ENCODE results near the gene SNX33.

SNX33 gene

DNA sequence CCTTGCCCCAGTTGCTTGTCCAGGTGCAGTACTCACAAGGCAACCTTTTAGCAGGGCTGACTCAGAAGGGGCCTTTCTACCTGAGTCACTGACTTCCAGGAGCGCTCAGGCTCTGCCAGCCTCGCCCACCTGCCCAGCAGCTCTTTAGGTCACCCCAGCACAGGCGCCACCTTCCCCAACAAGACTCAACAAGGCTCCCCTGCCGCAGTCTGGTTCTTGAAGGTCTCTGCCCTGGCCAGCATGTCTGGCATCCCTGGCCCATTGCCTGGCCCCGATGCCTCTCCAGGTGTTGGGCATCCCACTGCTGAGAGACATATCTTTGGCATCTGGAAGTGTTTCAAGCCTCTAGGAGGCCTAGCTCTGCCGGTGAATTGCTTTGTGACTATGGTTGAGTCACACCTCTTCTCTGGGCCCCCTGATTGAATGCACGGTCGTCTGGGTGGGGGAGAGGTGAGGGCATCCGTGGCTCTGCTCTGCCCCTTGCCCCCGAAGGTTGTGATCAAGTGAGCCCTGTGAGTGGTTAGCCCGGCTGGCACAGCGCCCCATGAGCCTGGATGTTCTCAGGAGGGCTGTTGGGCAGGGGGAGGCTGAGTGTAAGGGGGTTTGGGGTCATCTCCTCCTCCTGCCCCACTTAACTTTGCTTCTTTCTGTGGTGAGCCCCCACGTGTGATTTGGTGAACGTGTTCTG lies 21.6 kb downstream of the SNX33 start:
- no peak overlapping the region for H3K4me3 ChIP-seq (replicated peaks; ENCODE audit: insufficient read depth, low read length)
- H3K27ac ChIP-seq (replicated peaks), result no peak overlapping the region
- DNase-seq (ENCODE audit: low read depth in 1 of 2, low spot score in 1 of 2), result no peak
- TF ChIP-seq GABPA (IDR thresholded peaks at IDR 0.05; ENCODE audit: low read depth), result no peak
- TF ChIP-seq POLR2AphosphoS5 (IDR thresholded peaks at IDR 0.05; ENCODE audit: low read depth), result no peak
- TF ChIP-seq, protein P1, sequence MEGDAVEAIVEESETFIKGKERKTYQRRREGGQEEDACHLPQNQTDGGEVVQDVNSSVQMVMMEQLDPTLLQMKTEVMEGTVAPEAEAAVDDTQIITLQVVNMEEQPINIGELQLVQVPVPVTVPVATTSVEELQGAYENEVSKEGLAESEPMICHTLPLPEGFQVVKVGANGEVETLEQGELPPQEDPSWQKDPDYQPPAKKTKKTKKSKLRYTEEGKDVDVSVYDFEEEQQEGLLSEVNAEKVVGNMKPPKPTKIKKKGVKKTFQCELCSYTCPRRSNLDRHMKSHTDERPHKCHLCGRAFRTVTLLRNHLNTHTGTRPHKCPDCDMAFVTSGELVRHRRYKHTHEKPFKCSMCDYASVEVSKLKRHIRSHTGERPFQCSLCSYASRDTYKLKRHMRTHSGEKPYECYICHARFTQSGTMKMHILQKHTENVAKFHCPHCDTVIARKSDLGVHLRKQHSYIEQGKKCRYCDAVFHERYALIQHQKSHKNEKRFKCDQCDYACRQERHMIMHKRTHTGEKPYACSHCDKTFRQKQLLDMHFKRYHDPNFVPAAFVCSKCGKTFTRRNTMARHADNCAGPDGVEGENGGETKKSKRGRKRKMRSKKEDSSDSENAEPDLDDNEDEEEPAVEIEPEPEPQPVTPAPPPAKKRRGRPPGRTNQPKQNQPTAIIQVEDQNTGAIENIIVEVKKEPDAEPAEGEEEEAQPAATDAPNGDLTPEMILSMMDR (IDR thresholded peaks at IDR 0.05; ENCODE audit: insufficient read depth, low read length), result no peak
- TF ChIP-seq, protein P2, sequence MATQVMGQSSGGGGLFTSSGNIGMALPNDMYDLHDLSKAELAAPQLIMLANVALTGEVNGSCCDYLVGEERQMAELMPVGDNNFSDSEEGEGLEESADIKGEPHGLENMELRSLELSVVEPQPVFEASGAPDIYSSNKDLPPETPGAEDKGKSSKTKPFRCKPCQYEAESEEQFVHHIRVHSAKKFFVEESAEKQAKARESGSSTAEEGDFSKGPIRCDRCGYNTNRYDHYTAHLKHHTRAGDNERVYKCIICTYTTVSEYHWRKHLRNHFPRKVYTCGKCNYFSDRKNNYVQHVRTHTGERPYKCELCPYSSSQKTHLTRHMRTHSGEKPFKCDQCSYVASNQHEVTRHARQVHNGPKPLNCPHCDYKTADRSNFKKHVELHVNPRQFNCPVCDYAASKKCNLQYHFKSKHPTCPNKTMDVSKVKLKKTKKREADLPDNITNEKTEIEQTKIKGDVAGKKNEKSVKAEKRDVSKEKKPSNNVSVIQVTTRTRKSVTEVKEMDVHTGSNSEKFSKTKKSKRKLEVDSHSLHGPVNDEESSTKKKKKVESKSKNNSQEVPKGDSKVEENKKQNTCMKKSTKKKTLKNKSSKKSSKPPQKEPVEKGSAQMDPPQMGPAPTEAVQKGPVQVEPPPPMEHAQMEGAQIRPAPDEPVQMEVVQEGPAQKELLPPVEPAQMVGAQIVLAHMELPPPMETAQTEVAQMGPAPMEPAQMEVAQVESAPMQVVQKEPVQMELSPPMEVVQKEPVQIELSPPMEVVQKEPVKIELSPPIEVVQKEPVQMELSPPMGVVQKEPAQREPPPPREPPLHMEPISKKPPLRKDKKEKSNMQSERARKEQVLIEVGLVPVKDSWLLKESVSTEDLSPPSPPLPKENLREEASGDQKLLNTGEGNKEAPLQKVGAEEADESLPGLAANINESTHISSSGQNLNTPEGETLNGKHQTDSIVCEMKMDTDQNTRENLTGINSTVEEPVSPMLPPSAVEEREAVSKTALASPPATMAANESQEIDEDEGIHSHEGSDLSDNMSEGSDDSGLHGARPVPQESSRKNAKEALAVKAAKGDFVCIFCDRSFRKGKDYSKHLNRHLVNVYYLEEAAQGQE (IDR thresholded peaks at IDR 0.05; ENCODE audit: insufficient replicate concordance, low read depth), result no peak
- no peak for TF ChIP-seq SPI1 (IDR thresholded peaks at IDR 0.05; ENCODE audit: borderline replicate concordance, low read depth)
- H3K27me3 ChIP-seq (ENCODE audit: insufficient read depth, poor library complexity, severe bottlenecking), result no peaks in the 10 kb centered on the region

DNA sequence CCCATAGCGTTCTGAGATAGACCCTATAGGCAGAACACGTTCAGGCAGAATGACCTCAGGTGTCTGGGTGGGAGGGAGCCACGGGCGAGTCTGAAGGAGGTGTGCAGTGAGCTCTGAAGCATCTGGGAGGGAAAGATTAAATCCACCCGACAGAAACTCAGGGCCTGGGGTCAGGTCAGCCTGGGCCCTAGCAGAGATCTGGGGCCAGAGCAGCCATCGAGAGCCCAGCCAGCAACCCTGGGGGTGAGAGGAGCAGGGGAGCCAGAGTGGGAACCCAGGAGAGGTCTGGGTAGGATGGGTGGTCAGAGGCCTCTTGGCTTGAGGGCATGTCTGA lies 22.1 kb downstream of the SNX33 start:
- TF ChIP-seq POLR2AphosphoS5 (IDR thresholded peaks at IDR 0.05; ENCODE audit: low read depth) (no peak), GABPA (IDR thresholded peaks at IDR 0.05; ENCODE audit: low read depth) (no peak), SPI1 (IDR thresholded peaks at IDR 0.05; ENCODE audit: borderline replicate concordance, low read depth) (no peak)
- TF ChIP-seq, protein P2 (IDR thresholded peaks at IDR 0.05; ENCODE audit: insufficient replicate concordance, low read depth), result no peak
- TF ChIP-seq, protein P1 (IDR thresholded peaks at IDR 0.05; ENCODE audit: insufficient read depth, low read length), result no peak
- Histone ChIP-seq H3K27me3 (ENCODE audit: insufficient read depth, poor library complexity, severe bottlenecking) (no peaks in the 10 kb centered on the region), H3K27ac (replicated peaks) (no peak overlapping the region), H3K4me3 (replicated peaks; ENCODE audit: insufficient read depth, low read length) (no peak overlapping the region)
- DNase-seq (ENCODE audit: low read depth in 1 of 2, low spot score in 1 of 2), result no peak

DNA sequence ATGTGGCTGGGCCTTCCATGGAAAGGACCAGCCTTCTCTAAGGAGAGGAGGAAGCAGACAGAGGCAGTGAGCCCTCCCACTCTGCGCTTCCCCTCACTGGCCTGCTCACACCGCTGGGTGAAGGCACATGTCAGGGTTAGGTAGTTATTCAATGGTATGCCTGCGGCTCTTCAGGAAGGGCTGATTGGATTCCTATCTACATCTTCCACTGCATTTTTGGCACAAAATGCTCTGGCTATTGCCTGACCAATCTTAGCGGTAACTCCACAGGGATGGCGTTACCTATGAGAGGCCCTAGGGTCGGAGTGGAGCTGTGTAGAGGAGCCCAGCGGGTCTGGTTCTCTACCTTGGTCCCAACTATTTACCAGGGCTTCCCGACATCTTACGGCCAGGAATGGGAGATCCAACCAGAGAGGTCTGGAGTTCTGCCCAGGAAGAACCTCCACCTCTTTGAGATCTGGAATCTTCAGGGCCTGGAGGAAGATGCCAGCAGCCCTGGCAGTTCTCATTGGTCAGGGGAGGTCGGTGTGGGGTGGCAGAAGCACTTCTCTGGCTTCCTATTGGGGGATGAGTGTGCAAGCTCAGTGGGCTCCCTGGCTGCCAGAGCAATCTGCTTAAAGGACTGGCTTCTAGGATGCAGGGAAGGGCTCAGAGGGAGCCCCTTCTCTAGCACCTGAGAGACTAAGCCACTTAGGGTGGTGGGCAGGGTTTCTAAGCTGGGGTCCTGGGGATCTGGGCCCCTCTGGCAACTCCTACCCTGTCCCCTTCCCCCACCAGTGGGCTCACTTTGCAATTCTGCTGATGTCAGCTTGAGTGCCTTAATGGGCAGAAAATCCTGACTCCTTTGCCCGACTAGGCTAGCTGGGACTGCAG lies 24.3 kb downstream of the SNX33 start:
- no peak overlapping the region for H3K4me3 ChIP-seq (replicated peaks; ENCODE audit: insufficient read depth, low read length)
- no peak overlapping the region for H3K27ac ChIP-seq (replicated peaks)

More for the DNA sequence above, 24.3 kb downstream of the SNX33 start:
- DNase-seq (ENCODE audit: low read depth in 1 of 2, low spot score in 1 of 2), result no peak
- TF ChIP-seq, protein P2 (IDR thresholded peaks at IDR 0.05; ENCODE audit: insufficient replicate concordance, low read depth), result no peak
- TF ChIP-seq POLR2AphosphoS5 (IDR thresholded peaks at IDR 0.05; ENCODE audit: low read depth) (no peak), GABPA (IDR thresholded peaks at IDR 0.05; ENCODE audit: low read depth) (no peak), SPI1 (IDR thresholded peaks at IDR 0.05; ENCODE audit: borderline replicate concordance, low read depth) (no peak)
- TF ChIP-seq, protein P1 (IDR thresholded peaks at IDR 0.05; ENCODE audit: insufficient read depth, low read length), result no peak
- H3K27me3 ChIP-seq (ENCODE audit: insufficient read depth, poor library complexity, severe bottlenecking), result no peaks in the 10 kb centered on the region
